PFSK-1 (cell line): ENCODE data around the gene C11orf54.

Experiments
- FOXP2 ChIP-seq: optimal IDR thresholded peaks from 2 replicates; pipeline ENCODE3; 2011; ENCODE audit warnings: borderline replicate concordance, control low read depth, inconsistent platforms; ENCODE audit not compliant: insufficient read depth; ENCODE audit errors: extremely low read length, extremely low read depth
- POLR2AphosphoS5 ChIP-seq: IDR thresholded peaks from 2 replicates; pipeline ENCODE4 v1.6.1; 2012; ENCODE audit warnings: low read depth, mild to moderate bottlenecking, control low read depth, low read length, moderate library complexity
- REST ChIP-seq, 2 experiments: IDR thresholded peaks; 2 replicates each; pipeline versions ENCODE4 v1.6.1 to v1.8.0; 2011 to 2012; ENCODE audit warnings: low read depth in 2 of 2, low read length in 2 of 2, control low read depth in 1 of 2, inconsistent platforms in 1 of 2, mild to moderate bottlenecking in 1 of 2, moderate library complexity in 1 of 2; ENCODE audit not compliant: insufficient read depth in 1 of 2
- SIN3A ChIP-seq: IDR thresholded peaks from 2 replicates; pipeline ENCODE4 v1.6.1; 2012; ENCODE audit warnings: mild to moderate bottlenecking, low read length, moderate library complexity, borderline replicate concordance; ENCODE audit not compliant: insufficient read depth
- TAF1 ChIP-seq: IDR thresholded peaks from 2 replicates; pipeline ENCODE4 v1.6.1; 2012; ENCODE audit warnings: low read length, control low read depth, borderline replicate concordance; ENCODE audit not compliant: insufficient read depth

C11orf54 gene

GRCh38 chr11:93735627-93736026 lies 5.8 kb upstream of the C11orf54 start:
- peak; percentile 4; the same call in 1 of the 2 replicates for TF ChIP-seq POLR2AphosphoS5
- TF ChIP-seq REST (IDR thresholded peaks at IDR 0.05; ENCODE audit: insufficient read depth in 1 of 2, low read depth in 2 of 2, low read length in 2 of 2) = no peak

- TF ChIP-seq TAF1 (no peak), FOXP2 (no peak), REST (IDR thresholded peaks at IDR 0.05; ENCODE audit: insufficient read depth in 1 of 2, low read depth in 2 of 2, low read length in 2 of 2) (no peak), SIN3A (no peak), POLR2AphosphoS5 (no peak)
Measured at GRCh38 chr11:93736129-93736528, 5.3 kb upstream of the C11orf54 start.

GRCh38 chr11:93737904-93738612 lies 3.4 kb upstream of the C11orf54 start:
- TF ChIP-seq FOXP2 = no peak
- TF ChIP-seq POLR2AphosphoS5 = no peak; the same call in 1 of the 2 replicates
- no peak for TF ChIP-seq TAF1
- TF ChIP-seq SIN3A = no peak
- no peak for TF ChIP-seq REST (IDR thresholded peaks at IDR 0.05; ENCODE audit: insufficient read depth in 1 of 2, low read depth in 2 of 2, low read length in 2 of 2)

GRCh38 chr11:93738647-93739081 lies 2.8 kb upstream of the C11orf54 start:
- TF ChIP-seq FOXP2 (no peak), TAF1 (no peak), POLR2AphosphoS5 (no peak; the same call in 1 of the 2 replicates), REST (IDR thresholded peaks at IDR 0.05; ENCODE audit: insufficient read depth in 1 of 2, low read depth in 2 of 2, low read length in 2 of 2) (no peak), SIN3A (0 out of 2 replicates have a peak, but pooled peaks have one; percentile 43)
